GM18951 (cell line): ENCODE results near the gene EID3.
"Not testable (repeated sequence)": the region's sequence is repeated elsewhere in the genome, so short reads cannot be mapped to it uniquely, and the experiment has no call there.

ENCODE experiments used
- POLR2A ChIP-seq: IDR thresholded peaks from 4 replicates; pipeline ENCODE4 v1.6.1; 2011; ENCODE audit warnings: mild to moderate bottlenecking; ENCODE audit not compliant: insufficient read length, insufficient read depth; ENCODE audit errors: extremely low read depth
- in situ Hi-C: fragments of 300-500 bp; cut with MboI; formaldehyde crosslinking; loops from one replicate; pipeline ENCODE4 v1.12.0; 2022; ENCODE audit warnings: low sequenced_read_pairs, mixed read lengths, inconsistent platforms; ENCODE audit not compliant: unreplicated experiment

The EID3 gene

GRCh38 chr12:104303538-104304151 is at the start of gene EID3:
EID3 (plus strand) TSS chr12:104303739; CDS start chr12:104303935, 196 bp downstream.
- in situ Hi-C loops: no loop called here
- TF ChIP-seq POLR2A: no peak

- no peak for TF ChIP-seq POLR2A
Observed at GRCh38 chr12:104257913-104258472, 45.5 kb upstream of the EID3 start.

GRCh38 chr12:104258476-104259067 is 45.0 kb upstream of the EID3 start:
- no peak for TF ChIP-seq POLR2A
- in situ Hi-C loops: no loop called here

More at GRCh38 chr12:104257913-104258472, 45.5 kb upstream of the EID3 start:
- in situ Hi-C loops: no loop called here

GRCh38 chr12:104263026-104263425 is 40.5 kb upstream of the EID3 start:
- TF ChIP-seq POLR2A: no peak
- in situ Hi-C loops: no loop called here

- in situ Hi-C loops: no loop called here
- no peak for TF ChIP-seq POLR2A
Observed at GRCh38 chr12:104263580-104264358, 39.8 kb upstream of the EID3 start.

DNA sequence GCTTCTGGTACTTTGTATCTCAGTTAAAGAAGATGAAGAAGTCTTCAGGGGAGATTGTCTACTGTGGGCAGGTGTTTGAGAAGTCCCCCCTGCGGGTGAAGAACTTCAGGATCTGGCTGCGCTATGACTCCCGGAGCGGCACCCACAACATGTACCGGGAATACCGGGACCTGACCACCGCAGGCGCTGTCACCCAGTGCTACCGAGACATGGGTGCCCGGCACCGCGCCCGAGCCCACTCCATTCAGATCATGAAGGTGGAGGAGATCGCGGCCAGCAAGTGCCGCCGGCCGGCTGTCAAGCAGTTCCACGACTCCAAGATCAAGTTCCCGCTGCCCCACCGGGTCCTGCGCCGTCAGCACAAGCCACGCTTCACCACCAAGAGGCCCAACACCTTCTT is 38.1 kb upstream of the EID3 start:
- in situ Hi-C loops: not testable (repeated sequence)

- in situ Hi-C loops: no loop called here
- TF ChIP-seq POLR2A: no peak
Observed at GRCh38 chr12:104272938-104273337, 30.6 kb upstream of the EID3 start.

DNA sequence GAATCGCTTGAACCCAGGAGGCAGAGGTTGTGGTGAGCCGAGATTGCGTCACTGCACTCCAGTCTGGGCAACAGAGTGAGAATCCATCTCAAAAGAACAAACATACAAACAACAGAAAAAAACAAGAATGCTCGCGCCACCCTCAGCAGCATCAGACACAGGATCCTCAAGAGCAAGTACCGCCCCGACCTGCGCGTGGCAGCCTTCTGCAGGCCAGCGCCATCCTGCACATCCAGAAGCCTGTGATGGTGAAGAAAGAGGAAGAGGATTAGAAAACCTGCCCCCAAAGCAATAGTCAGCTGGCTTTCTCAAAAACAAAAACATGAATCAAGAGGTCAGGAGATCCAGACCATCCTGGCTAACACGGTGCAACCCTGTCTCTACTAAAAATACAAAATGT is 30.0 kb upstream of the EID3 start:
- in situ Hi-C loops: no loop called here
- no peak for TF ChIP-seq POLR2A

DNA sequence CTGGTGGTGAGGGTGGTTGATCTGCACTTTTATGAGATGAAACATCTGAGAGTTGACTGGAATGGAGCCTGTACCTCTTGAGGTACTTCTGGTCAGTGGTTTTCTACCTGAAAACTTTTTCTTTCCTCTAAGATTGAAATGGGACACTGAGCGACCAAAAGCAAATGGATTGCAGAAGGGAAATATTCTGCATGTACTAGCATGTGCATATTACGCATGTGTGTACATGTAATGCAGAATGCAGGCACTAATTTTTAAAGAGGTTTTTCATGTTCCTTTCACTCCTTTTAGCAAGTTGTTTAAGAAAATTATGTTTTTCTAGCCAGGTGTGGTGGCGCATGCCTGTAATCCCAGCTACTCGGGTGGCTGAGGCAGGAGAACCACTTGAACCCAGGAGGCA is 28.7 kb upstream of the EID3 start:
- in situ Hi-C loops: no loop called here
- TF ChIP-seq POLR2A: no peak

- no peak for TF ChIP-seq POLR2A
- in situ Hi-C loops: no loop called here
Observed at GRCh38 chr12:104275689-104276088, 27.9 kb upstream of the EID3 start.

GRCh38 chr12:104276273-104277131 is 27.0 kb upstream of the EID3 start:
- in situ Hi-C loops: no loop called here

GRCh38 chr12:104279164-104279563 is 24.4 kb upstream of the EID3 start:
- no peak for TF ChIP-seq POLR2A
- in situ Hi-C loops: no loop called here

More at GRCh38 chr12:104276273-104277131, 27.0 kb upstream of the EID3 start:
- no peak for TF ChIP-seq POLR2A

GRCh38 chr12:104280111-104280510 is 23.4 kb upstream of the EID3 start:
- in situ Hi-C loops: no loop called here
- no peak for TF ChIP-seq POLR2A
